ENCODE results near the gene SYTL3. TPM values are rescaled to one million over a fixed set of nuclear protein-coding genes. Genes with fewer than 3 reads are reported as not detected.

Gene SYTL3
- polyA plus RNA-seq, 1 donor (not counting 4 experiments of a cell fraction or from before 2014, with no cell fraction given): 1.4 TPM

- peaks cover 8 to 30% of the 10 kb centered on the region in 2 experiments for H3K36me3 ChIP-seq (ENCODE audit: control insufficient read depth in 2 of 2, extremely low read depth in 1 of 2, insufficient read depth in 2 of 2, low read length in 2 of 2)
These were observed 149.4 kb downstream of the SYTL3 start for GRCh38 chr6:158799051-158799792.

GRCh38 chr6:158801655-158802294 is 151.9 kb downstream of the SYTL3 start:
- peaks cover 48% of the 10 kb centered on the region for H4K20me1 ChIP-seq (ENCODE audit: control insufficient read depth, extremely low read depth, insufficient read depth, low read length)
- H3K4me2 ChIP-seq (ENCODE audit: control insufficient read depth, extremely low read depth, insufficient read depth, low read depth, low read length): no peak overlapping the region

More at GRCh38 chr6:158799051-158799792, 149.4 kb downstream of the SYTL3 start:
- no peak overlapping the region for H3K9ac ChIP-seq (ENCODE audit: control insufficient read depth, extremely low read depth, insufficient read depth, low read length)
- H3K79me2 ChIP-seq (ENCODE audit: control insufficient read depth, insufficient read depth, low read length): peaks cover 97% of the 10 kb centered on the region
- peaks cover 64% of the 10 kb centered on the region for H3K4me1 ChIP-seq (ENCODE audit: control insufficient read depth, extremely low read depth, insufficient read depth, low read length)
- dilution Hi-C loops (cut with MboI; ENCODE audit: extremely low pct_ligation_motif_present, low sequenced_read_pairs): no loop called here
- H3K27me3 ChIP-seq (ENCODE audit: control insufficient read depth, extremely low read depth, insufficient read depth, low read length): no peaks in the 10 kb centered on the region
- FAIRE-seq (peak; percentile 46), DNase-seq (ENCODE audit: low read depth, low spot score) (no peak)
- peaks cover 64% of the 10 kb centered on the region for H4K20me1 ChIP-seq (ENCODE audit: control insufficient read depth, extremely low read depth, insufficient read depth, low read length)
- peak overlapping the region; percentile 30 for H3K4me2 ChIP-seq (ENCODE audit: control insufficient read depth, extremely low read depth, insufficient read depth, low read depth, low read length)
- H3K9me3 ChIP-seq (ENCODE audit: control insufficient read depth, low read depth, low read length): no peaks in the 10 kb centered on the region
- H3K27ac ChIP-seq (ENCODE audit: control insufficient read depth, insufficient read depth, low read length): peak overlapping the region; percentile 62
- no peak overlapping the region for H2AFZ ChIP-seq (ENCODE audit: control insufficient read depth, low read length)
- TF ChIP-seq CTCF (optimal IDR thresholded peaks at IDR 0.05 in 1 of 3, IDR thresholded peaks at IDR 0.05 in 1 of 3, conservative IDR thresholded peaks at IDR 0.05 in 1 of 3; ENCODE audit: extremely low read depth in 1 of 3, insufficient read depth in 2 of 3, low read length in 3 of 3) (peak in 2 of 3 experiments; percentile 29 to 45), EZH2 (IDR thresholded peaks at IDR 0.05; ENCODE audit: low read length) (no peak)
- peaks cover 14% of the 10 kb centered on the region for H3K9me1 ChIP-seq (ENCODE audit: control insufficient read depth, extremely low read depth, insufficient read depth, low read length)
- no peak overlapping the region for H3K4me3 ChIP-seq (ENCODE audit: control insufficient read depth in 2 of 3, extremely low read depth in 1 of 3, insufficient read depth in 2 of 3, low read depth in 1 of 3, low read length in 3 of 3)

More at GRCh38 chr6:158801655-158802294, 151.9 kb downstream of the SYTL3 start:
- peaks cover 3 to 23% of the 10 kb centered on the region in 2 experiments for H3K36me3 ChIP-seq (ENCODE audit: control insufficient read depth in 2 of 2, extremely low read depth in 1 of 2, insufficient read depth in 2 of 2, low read length in 2 of 2)
- H3K27me3 ChIP-seq (ENCODE audit: control insufficient read depth, extremely low read depth, insufficient read depth, low read length): no peaks in the 10 kb centered on the region
- H3K27ac ChIP-seq (ENCODE audit: control insufficient read depth, insufficient read depth, low read length): no peak overlapping the region
- H2AFZ ChIP-seq (ENCODE audit: control insufficient read depth, low read length): no peak overlapping the region
- dilution Hi-C loops (cut with MboI; ENCODE audit: extremely low pct_ligation_motif_present, low sequenced_read_pairs): no loop called here
- no peak for TF ChIP-seq CTCF (optimal IDR thresholded peaks at IDR 0.05 in 1 of 3, IDR thresholded peaks at IDR 0.05 in 1 of 3, conservative IDR thresholded peaks at IDR 0.05 in 1 of 3; ENCODE audit: extremely low read depth in 1 of 3, insufficient read depth in 2 of 3, low read length in 3 of 3)
- TF ChIP-seq EZH2 (IDR thresholded peaks at IDR 0.05; ENCODE audit: low read length): no peak
- peaks cover 64% of the 10 kb centered on the region for H3K4me1 ChIP-seq (ENCODE audit: control insufficient read depth, extremely low read depth, insufficient read depth, low read length)
- no peak for DNase-seq (ENCODE audit: low read depth, low spot score)
- no peak overlapping the region for H3K9ac ChIP-seq (ENCODE audit: control insufficient read depth, extremely low read depth, insufficient read depth, low read length)
- H3K9me1 ChIP-seq (ENCODE audit: control insufficient read depth, extremely low read depth, insufficient read depth, low read length): peaks cover 9% of the 10 kb centered on the region
- no peak overlapping the region for H3K4me3 ChIP-seq (ENCODE audit: control insufficient read depth in 2 of 3, extremely low read depth in 1 of 3, insufficient read depth in 2 of 3, low read depth in 1 of 3, low read length in 3 of 3)
- H3K79me2 ChIP-seq (ENCODE audit: control insufficient read depth, insufficient read depth, low read length): peaks cover 94% of the 10 kb centered on the region
- H3K9me3 ChIP-seq (ENCODE audit: control insufficient read depth, low read depth, low read length): no peaks in the 10 kb centered on the region
- FAIRE-seq: no peak

Data from keratinocyte (primary cell).